ENCODE results near the gene TMPRSS9.
"Not testable (repeated sequence)": the region's sequence is repeated elsewhere in the genome, so short reads cannot be mapped to it uniquely, and the experiment has no call there.

DNA sequence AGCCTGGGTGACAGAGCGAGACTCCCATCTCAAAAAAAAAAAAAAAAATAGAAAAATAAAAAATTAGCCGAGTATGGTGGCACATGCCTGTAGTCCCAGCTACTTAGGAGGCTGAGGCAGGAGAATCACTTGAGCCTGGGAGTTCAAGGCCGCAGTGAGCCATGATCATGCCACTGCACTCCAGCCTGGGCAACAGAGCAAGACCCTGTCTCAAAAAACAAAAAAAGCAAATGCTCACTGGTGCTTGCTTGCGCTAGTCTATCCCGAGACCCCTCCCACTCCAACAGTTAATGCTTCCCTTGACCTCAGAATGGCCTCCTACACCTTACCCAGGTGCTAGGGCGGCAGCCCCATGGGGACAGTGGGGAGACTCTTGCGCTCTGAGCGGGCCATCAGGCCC, 57.4 kb downstream of the TMPRSS9 start:
- not testable (repeated sequence) for TF ChIP-seq CTCF, POLR2A (IDR thresholded peaks at IDR 0.05)
